Measurements from ENCODE around the gene CYP2B6.

DNA sequence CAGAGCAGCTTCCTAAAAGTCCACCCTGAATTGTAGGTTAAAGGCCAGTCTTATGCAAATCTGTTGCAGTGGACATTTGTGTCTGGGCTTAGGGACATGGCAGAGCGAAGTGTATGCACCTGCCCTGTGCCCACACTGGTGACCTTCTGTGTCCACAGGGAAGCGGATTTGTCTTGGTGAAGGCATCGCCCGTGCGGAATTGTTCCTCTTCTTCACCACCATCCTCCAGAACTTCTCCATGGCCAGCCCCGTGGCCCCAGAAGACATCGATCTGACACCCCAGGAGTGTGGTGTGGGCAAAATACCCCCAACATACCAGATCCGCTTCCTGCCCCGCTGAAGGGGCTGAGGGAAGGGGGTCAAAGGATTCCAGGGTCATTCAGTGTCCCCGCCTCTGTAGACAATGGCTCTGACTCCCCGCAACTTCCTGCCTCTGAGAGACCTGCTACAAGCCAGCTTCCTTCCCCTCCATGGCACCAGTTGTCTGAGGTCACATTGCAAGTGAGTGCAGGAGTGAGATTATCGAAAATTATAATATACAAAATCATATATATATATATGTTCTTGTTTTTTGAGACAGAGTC lies 25.5 kb downstream of the CYP2B6 start:
- TF ChIP-seq, protein P1, sequence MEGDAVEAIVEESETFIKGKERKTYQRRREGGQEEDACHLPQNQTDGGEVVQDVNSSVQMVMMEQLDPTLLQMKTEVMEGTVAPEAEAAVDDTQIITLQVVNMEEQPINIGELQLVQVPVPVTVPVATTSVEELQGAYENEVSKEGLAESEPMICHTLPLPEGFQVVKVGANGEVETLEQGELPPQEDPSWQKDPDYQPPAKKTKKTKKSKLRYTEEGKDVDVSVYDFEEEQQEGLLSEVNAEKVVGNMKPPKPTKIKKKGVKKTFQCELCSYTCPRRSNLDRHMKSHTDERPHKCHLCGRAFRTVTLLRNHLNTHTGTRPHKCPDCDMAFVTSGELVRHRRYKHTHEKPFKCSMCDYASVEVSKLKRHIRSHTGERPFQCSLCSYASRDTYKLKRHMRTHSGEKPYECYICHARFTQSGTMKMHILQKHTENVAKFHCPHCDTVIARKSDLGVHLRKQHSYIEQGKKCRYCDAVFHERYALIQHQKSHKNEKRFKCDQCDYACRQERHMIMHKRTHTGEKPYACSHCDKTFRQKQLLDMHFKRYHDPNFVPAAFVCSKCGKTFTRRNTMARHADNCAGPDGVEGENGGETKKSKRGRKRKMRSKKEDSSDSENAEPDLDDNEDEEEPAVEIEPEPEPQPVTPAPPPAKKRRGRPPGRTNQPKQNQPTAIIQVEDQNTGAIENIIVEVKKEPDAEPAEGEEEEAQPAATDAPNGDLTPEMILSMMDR (IDR thresholded peaks at IDR 0.05; ENCODE audit: extremely low read depth in 1 of 2, insufficient read depth in 1 of 2, low read depth in 1 of 2, low read length in 2 of 2) = no peak
- TF ChIP-seq POLR2AphosphoS5 (IDR thresholded peaks at IDR 0.05; ENCODE audit: insufficient read depth, low read depth, low read length) = no peak
- TF ChIP-seq EZH2 (IDR thresholded peaks at IDR 0.05; ENCODE audit: borderline replicate concordance, low read depth, low read length, severe bottlenecking) = no peak
- TF ChIP-seq POLR2A (IDR thresholded peaks at IDR 0.05; ENCODE audit: low read depth, low read length) = no peak
- TF ChIP-seq MYC (IDR thresholded peaks at IDR 0.05; ENCODE audit: low read depth, low read length) = no peak
- TF ChIP-seq, protein P2, sequence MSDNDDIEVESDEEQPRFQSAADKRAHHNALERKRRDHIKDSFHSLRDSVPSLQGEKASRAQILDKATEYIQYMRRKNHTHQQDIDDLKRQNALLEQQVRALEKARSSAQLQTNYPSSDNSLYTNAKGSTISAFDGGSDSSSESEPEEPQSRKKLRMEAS (IDR thresholded peaks at IDR 0.05; ENCODE audit: insufficient read depth, insufficient read length) = no peak
- TF ChIP-seq GATA2 (IDR thresholded peaks at IDR 0.05; ENCODE audit: insufficient read depth, insufficient read length, low read depth, low read length) = no peak
- no peak for TF ChIP-seq JUN (IDR thresholded peaks at IDR 0.05; ENCODE audit: borderline replicate concordance, insufficient read depth, insufficient read length, low read depth)
- no peak for TF ChIP-seq FOS (IDR thresholded peaks at IDR 0.05; ENCODE audit: borderline replicate concordance, insufficient read depth, low read length)

Data from endothelial cell of umbilical vein (primary cell).